GM21360 (cell line): Measurements from ENCODE around the gene TTLL10.

Source experiments
- ATAC-seq: cut with Tn5 transposase; IDR thresholded peaks from one replicate; pipeline ENCODE4 v1.9.1; 2021; ENCODE audit warnings: mild to moderate bottlenecking, moderate library complexity; ENCODE audit not compliant: unreplicated experiment

Gene TTLL10

DNA sequence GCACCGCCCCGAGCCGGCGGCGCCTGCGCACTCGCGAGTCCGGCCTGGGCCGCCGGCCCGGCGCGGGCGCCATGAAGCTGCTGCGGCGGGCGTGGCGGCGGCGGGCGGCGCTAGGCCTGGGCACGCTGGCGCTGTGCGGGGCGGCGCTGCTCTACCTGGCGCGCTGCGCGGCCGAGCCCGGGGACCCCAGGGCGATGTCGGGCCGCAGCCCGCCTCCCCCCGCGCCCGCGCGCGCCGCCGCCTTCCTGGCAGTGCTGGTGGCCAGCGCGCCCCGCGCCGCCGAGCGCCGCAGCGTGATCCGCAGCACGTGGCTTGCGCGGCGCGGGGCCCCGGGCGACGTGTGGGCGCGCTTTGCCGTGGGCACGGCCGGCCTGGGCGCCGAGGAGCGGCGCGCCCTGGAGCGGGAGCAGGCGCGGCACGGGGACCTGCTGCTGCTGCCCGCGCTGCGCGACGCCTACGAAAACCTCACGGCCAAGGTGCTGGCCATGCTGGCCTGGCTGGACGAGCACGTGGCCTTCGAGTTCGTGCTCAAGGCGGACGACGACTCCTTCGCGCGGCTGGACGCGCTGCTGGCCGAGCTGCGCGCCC, 58.6 kb downstream of the TTLL10 start, which contains the start of gene B3GALT6:
Gene B3GALT6, plus strand, starts transcription at position 30 of the 588 bp plus-strand sequence. Its CDS starts 42 bp downstream, at position 72.
- no peak for ATAC-seq

DNA sequence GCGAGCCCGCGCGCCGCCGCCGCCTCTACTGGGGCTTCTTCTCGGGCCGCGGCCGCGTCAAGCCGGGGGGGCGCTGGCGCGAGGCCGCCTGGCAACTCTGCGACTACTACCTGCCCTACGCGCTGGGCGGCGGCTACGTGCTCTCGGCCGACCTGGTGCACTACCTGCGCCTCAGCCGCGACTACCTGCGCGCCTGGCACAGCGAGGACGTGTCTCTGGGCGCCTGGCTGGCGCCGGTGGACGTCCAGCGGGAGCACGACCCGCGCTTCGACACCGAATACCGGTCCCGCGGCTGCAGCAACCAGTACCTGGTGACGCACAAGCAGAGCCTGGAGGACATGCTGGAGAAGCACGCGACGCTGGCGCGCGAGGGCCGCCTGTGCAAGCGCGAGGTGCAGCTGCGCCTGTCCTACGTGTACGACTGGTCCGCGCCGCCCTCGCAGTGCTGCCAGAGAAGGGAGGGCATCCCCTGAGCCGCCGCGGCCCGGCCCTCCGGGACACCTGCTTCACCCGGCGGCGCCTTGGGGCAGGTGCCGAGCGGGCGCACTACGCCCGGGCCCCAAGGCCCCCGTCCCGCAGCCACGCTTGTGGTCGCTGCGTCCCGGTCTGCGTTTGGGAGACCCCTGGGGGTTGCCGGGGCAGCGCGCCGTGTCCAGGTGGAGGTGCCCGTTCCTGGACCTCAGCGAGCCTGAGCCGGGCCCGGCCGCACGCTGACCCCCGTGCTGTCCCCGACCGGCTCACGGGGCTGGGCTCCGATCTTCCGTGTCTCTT, 59.3 kb downstream of the TTLL10 start:
- no peak for ATAC-seq

GRCh38 chr1:1233567-1233892, 59.9 kb downstream of the TTLL10 start:
- no peak for ATAC-seq

DNA sequence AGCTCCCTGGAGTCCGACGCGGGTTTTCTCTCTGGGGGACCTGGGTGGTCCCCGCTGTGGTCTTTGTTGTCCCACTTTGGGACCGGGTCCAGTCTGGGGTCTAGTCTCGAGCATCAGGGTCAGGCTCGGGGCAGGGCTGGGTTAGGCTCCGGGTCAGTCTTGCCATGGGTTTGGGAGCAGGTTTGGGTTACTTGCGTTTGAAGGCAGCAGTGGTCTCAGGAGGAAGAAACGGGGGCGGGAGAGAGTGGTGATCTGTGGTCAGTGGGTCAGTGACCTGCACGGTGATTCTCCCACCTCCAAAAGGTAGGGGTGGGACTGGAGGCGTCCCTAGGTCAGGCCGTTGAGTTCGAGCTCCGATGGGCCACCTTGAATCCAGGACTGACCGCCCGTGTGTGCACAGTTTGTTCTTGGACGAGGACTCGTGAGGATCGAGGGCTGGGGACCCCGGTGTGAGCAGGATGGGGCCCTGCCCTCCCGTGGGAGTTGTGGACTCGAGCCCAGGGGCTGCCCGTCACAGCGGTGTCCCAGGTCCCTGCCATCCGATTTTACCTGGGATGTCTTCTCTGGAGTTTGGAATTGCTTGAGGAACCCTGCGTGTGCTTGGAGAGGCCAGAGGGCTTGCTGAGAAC, 60.6 kb downstream of the TTLL10 start:
- ATAC-seq, result no peak

GRCh38 chr1:1235016-1235744, 61.5 kb downstream of the TTLL10 start:
- ATAC-seq, result no peak

DNA sequence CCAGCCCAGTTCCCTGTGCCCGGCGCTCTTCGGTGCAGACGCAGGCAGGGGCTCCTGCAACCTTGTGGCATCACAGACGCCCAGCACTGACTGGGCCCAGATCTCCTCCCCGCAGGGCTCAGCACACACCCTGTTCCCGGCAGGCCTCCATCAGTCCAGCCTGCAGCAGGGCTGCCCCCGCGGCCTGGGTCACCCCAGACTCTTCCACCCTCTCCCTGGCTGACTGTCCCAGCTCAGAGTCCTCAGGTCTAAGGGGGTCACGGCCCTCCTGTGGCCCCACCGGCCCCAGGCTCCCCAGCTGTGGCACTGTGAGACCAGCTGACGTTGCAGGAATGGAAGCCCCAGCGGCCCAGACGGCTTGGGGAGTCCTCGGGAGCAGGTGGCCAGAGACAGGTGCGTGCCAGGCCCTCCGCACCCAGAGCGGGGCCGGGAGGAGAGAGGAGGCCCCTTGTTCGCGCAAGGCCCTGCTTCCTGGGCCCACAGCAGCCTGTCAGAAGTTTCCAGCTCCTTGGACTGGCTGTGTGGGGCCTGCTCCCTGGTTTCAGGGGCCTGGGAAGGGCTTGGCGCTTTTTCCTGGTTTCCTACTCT, 62.6 kb downstream of the TTLL10 start:
- no peak for ATAC-seq

- no peak for ATAC-seq
These were observed 63.5 kb downstream of the TTLL10 start for GRCh38 chr1:1236945-1237873.

DNA sequence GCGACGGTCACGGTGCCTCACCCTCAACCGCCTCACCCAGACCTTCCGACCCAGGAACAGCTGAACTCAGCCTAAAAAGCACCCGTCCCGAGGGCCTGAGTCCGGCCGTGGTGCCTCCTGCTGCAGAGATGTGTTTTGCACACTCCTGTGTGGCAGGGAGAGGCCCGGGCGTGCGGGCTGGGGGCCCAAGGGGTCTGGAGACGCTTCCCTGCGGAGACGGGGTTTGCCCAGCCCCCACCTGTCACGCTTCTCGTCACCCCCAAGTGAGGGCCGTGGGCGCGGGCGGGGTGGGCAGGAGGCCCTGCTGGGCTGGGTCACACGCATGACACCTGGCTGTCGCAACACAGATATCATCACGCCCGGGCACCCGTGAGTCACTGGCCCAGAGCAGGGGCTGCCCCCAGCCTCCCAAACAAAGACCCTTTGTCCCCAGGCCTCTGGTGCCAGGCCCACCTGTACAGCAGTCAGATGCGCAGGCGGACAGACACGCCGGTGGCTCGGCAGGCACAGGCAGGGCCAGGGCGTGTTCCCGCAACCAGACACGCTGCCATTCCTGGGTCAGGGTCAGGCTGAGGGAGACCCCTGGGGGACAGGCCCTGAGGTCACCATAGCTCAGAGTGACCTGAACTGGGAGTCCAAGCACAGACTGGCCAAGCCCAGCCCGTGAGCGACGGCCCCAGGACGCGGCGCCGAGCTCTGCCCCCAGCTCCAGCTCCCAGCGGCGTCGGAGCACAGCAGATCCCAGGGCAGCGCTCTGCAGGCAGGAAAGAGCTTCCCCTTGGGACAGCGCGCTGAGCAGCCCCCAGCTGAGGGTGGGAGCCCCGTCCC, 64.4 kb downstream of the TTLL10 start:
- ATAC-seq, result no peak

DNA sequence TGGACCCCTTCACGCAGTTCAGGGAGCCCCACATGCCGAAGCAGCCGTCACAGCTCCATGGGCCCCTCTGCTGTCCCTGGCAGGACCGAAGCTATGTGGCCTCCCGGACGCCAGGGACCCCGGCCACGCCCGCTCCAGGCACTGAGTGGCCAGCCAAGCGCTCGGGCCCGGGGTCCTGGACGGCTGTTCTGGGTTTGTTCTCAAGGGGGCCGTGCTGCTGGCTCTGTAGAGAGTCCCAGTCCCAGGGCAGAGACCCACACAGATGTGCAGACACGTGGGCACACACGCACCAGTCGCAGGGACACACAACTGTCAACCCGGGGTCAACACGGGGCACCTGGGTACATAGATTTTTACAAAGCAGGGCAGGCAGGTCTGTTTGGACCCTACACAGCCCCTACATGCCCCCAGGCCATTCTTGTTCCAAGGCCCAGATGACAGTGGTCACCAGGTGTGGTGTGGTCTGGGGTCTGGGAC, 65.1 kb downstream of the TTLL10 start:
- ATAC-seq, result no peak

- no peak for ATAC-seq
These were observed 65.5 kb downstream of the TTLL10 start for GRCh38 chr1:1239227-1239613.

GRCh38 chr1:1239614-1240347, 66.1 kb downstream of the TTLL10 start:
- ATAC-seq, result no peak

DNA sequence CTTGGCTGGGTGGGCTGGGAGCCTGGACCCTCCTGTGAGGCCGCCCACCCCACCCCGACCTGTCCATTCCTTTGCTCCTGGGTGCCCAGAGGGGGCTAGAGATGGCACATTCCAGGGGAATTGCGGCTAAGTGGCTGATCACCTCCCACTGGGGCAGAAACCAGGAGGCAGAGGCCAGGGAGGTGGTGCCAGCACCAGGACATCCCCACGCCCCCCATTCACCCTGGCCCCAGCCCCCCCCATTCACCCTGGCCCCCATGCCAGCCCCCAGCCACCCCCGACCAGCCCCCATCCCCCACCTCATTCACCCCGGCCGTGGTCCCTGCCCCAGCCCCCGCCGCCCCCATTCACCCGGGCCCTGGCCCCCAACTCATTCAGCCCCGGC, 66.7 kb downstream of the TTLL10 start:
- no peak for ATAC-seq

- ATAC-seq, result no peak
These were observed 67.3 kb downstream of the TTLL10 start for GRCh38 chr1:1240822-1241587.

DNA sequence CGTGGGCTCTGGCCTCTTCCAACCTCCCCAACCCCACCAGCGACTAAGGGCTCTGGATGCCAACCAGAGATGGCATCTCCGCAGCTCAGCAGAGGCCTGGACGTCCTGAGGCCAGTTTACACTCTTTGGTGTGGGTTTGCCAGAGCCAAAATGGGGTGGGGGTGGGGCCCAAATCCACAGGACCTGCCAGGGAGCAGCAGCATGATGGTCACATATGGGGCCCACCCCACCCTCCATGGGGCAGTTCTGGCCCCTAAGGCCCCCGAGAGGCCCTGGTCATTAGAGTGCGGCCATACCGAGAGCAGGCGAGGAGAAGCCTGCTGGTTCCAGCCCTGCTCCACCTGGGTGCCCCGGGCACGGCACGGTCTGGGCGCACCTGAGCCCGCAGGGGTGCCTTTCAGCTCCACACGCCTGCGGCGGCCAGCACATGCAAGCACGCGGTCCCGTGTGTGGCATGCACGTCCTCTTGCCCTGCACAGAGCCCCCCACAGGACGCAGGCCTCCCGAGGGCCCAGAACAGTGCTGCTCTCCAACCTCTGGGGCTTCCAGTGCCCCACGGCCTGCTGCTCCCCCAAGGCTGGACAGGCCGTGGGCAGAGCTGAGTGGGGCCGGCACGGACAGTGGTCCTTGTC, 68.0 kb downstream of the TTLL10 start:
- ATAC-seq, result no peak

GRCh38 chr1:1242461-1243265, 69.0 kb downstream of the TTLL10 start:
- ATAC-seq, result no peak

- ATAC-seq, result no peak
These were observed 69.6 kb downstream of the TTLL10 start for GRCh38 chr1:1243266-1243660.

DNA sequence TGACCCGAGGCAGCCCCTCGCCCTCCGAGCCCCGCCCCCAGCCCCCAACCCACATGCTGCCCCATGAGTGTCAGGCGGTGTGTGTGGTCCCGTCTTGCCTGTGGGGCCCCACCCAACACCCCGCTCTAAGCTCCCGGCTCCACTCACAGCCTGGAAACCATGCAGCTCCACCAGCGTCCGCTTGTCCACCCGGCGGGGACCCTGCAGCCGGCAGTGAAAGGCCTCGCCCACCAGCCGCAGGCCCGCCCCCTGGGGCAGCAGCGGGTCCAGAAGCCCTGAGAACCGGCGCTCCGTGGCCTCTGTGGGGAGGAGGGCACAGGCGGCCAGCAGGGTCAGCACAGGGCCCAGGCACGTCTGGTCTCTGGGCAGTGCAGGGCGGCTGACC, 70.1 kb downstream of the TTLL10 start:
- ATAC-seq, result no peak
